ENCODE measurements around the gene POLR2E. TPM values are rescaled to one million over a fixed set of nuclear protein-coding genes. Genes with fewer than 3 reads are reported as not detected.
A peak's percentile ranks its signal among the peaks of the same experiment; 100 is the strongest.

Gene POLR2E
- total and polyA plus RNA-seq, 9 of the 15 experiments (the other 6 are each of a cell fraction or from before 2014, with no cell fraction given): 3.4 to 413 (median 244) TPM

- TF ChIP-seq, protein P1, sequence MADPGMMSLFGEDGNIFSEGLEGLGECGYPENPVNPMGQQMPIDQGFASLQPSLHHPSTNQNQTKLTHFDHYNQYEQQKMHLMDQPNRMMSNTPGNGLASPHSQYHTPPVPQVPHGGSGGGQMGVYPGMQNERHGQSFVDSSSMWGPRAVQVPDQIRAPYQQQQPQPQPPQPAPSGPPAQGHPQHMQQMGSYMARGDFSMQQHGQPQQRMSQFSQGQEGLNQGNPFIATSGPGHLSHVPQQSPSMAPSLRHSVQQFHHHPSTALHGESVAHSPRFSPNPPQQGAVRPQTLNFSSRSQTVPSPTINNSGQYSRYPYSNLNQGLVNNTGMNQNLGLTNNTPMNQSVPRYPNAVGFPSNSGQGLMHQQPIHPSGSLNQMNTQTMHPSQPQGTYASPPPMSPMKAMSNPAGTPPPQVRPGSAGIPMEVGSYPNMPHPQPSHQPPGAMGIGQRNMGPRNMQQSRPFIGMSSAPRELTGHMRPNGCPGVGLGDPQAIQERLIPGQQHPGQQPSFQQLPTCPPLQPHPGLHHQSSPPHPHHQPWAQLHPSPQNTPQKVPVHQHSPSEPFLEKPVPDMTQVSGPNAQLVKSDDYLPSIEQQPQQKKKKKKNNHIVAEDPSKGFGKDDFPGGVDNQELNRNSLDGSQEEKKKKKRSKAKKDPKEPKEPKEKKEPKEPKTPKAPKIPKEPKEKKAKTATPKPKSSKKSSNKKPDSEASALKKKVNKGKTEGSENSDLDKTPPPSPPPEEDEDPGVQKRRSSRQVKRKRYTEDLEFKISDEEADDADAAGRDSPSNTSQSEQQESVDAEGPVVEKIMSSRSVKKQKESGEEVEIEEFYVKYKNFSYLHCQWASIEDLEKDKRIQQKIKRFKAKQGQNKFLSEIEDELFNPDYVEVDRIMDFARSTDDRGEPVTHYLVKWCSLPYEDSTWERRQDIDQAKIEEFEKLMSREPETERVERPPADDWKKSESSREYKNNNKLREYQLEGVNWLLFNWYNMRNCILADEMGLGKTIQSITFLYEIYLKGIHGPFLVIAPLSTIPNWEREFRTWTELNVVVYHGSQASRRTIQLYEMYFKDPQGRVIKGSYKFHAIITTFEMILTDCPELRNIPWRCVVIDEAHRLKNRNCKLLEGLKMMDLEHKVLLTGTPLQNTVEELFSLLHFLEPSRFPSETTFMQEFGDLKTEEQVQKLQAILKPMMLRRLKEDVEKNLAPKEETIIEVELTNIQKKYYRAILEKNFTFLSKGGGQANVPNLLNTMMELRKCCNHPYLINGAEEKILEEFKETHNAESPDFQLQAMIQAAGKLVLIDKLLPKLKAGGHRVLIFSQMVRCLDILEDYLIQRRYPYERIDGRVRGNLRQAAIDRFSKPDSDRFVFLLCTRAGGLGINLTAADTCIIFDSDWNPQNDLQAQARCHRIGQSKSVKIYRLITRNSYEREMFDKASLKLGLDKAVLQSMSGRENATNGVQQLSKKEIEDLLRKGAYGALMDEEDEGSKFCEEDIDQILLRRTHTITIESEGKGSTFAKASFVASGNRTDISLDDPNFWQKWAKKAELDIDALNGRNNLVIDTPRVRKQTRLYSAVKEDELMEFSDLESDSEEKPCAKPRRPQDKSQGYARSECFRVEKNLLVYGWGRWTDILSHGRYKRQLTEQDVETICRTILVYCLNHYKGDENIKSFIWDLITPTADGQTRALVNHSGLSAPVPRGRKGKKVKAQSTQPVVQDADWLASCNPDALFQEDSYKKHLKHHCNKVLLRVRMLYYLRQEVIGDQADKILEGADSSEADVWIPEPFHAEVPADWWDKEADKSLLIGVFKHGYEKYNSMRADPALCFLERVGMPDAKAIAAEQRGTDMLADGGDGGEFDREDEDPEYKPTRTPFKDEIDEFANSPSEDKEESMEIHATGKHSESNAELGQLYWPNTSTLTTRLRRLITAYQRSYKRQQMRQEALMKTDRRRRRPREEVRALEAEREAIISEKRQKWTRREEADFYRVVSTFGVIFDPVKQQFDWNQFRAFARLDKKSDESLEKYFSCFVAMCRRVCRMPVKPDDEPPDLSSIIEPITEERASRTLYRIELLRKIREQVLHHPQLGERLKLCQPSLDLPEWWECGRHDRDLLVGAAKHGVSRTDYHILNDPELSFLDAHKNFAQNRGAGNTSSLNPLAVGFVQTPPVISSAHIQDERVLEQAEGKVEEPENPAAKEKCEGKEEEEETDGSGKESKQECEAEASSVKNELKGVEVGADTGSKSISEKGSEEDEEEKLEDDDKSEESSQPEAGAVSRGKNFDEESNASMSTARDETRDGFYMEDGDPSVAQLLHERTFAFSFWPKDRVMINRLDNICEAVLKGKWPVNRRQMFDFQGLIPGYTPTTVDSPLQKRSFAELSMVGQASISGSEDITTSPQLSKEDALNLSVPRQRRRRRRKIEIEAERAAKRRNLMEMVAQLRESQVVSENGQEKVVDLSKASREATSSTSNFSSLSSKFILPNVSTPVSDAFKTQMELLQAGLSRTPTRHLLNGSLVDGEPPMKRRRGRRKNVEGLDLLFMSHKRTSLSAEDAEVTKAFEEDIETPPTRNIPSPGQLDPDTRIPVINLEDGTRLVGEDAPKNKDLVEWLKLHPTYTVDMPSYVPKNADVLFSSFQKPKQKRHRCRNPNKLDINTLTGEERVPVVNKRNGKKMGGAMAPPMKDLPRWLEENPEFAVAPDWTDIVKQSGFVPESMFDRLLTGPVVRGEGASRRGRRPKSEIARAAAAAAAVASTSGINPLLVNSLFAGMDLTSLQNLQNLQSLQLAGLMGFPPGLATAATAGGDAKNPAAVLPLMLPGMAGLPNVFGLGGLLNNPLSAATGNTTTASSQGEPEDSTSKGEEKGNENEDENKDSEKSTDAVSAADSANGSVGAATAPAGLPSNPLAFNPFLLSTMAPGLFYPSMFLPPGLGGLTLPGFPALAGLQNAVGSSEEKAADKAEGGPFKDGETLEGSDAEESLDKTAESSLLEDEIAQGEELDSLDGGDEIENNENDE (IDR thresholded peaks at IDR 0.05; ENCODE audit: low read depth, low read length): no peak
- TF ChIP-seq ZNF384 (IDR thresholded peaks at IDR 0.05; ENCODE audit: low read depth, low read length): no peak
- peak; percentile 97 for TF ChIP-seq NFE2 (IDR thresholded peaks at IDR 0.05; ENCODE audit: low read depth)
- TF ChIP-seq RNF2 (IDR thresholded peaks at IDR 0.05): peak; percentile 49; the same call in 1 of the 2 replicates
- TF ChIP-seq, protein P2, sequence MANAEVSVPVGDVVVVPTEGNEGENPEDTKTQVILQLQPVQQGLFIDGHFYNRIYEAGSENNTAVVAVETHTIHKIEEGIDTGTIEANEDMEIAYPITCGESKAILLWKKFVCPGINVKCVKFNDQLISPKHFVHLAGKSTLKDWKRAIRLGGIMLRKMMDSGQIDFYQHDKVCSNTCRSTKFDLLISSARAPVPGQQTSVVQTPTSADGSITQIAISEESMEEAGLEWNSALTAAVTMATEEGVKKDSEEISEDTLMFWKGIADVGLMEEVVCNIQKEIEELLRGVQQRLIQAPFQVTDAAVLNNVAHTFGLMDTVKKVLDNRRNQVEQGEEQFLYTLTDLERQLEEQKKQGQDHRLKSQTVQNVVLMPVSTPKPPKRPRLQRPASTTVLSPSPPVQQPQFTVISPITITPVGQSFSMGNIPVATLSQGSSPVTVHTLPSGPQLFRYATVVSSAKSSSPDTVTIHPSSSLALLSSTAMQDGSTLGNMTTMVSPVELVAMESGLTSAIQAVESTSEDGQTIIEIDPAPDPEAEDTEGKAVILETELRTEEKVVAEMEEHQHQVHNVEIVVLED (CRISPR knock-in tag; IDR thresholded peaks at IDR 0.05): peak; percentile 50; the same call in 1 of the 2 replicates
- TF ChIP-seq ZNF766 (CRISPR knock-in tag; conservative IDR thresholded peaks at IDR 0.05): 0 out of 2 replicates have a peak, but pooled peaks have one; percentile 24
- TF ChIP-seq, protein P3, sequence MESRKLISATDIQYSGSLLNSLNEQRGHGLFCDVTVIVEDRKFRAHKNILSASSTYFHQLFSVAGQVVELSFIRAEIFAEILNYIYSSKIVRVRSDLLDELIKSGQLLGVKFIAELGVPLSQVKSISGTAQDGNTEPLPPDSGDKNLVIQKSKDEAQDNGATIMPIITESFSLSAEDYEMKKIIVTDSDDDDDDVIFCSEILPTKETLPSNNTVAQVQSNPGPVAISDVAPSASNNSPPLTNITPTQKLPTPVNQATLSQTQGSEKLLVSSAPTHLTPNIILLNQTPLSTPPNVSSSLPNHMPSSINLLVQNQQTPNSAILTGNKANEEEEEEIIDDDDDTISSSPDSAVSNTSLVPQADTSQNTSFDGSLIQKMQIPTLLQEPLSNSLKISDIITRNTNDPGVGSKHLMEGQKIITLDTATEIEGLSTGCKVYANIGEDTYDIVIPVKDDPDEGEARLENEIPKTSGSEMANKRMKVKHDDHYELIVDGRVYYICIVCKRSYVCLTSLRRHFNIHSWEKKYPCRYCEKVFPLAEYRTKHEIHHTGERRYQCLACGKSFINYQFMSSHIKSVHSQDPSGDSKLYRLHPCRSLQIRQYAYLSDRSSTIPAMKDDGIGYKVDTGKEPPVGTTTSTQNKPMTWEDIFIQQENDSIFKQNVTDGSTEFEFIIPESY (CRISPR knock-in tag; IDR thresholded peaks at IDR 0.05): peak; percentile 51; the same call in 1 of the 2 replicates
Measured at GRCh38 chr19:1094978-1095701, at the start of gene POLR2E (continued).

Data from K562 (cell line).